Right ventricle myocardium superior (tissue), 1 donor: ENCODE data around the gene IFIT5. TPM values are rescaled to one million over a fixed set of nuclear protein-coding genes. Genes with fewer than 3 reads are reported as not detected.
A peak's percentile ranks its signal among the peaks of the same experiment; 100 is the strongest.
"Not testable (repeated sequence)": the region's sequence is repeated elsewhere in the genome, so short reads cannot be mapped to it uniquely, and the experiment has no call there.

ENCODE experiments used
- ATAC-seq: fragments of 200-7000 bp; cut with Tn5 transposase; one replicate; pipeline ENCODE4 v1.9.1; 2020; ENCODE audit warnings: mild to moderate bottlenecking; ENCODE audit not compliant: poor library complexity
- DNase-seq: peaks from one replicate; pipeline ENCODE4 v3.0.0-alpha.2; 2020
- intact Hi-C: fragments of 100-400 bp; cut with DNase I; formaldehyde crosslinking; loops from one replicate; pipeline ENCODE4 v1.11.2; 2022
- total RNA-seq: library from RNA; stranded (reverse); fragmentation: NEBNext Ultra II Directional; extraction: Animal tissue kit (Norgen Biotek cat#: 25700); gene quantifications from one replicate; pipeline ENCODE4 v1.2.1, GENCODE V29; 2021
- donor health status: DM: no; HTN: yes; CAD: no; lungs with severe emphysema.

IFIT5 gene
- total RNA-seq, 1 donor from 2014 or later, result 7.1 TPM

GRCh38 chr10:89416465-89416864, 2.1 kb downstream of the IFIT5 start:
- intact Hi-C loops, result no loop called here
- no peak for DNase-seq
- ATAC-seq, result no peak

- intact Hi-C loops, result no loop called here
- DNase-seq (no peak), ATAC-seq (no peak)
Observed at GRCh38 chr10:89419548-89419947, 5.2 kb downstream of the IFIT5 start.

- DNase-seq, result no peak
- intact Hi-C loops, result loop anchor here (10.0 kb wide), 1 partner anchor 284 kb away; the partner anchor contains the start of gene KIF20B
- no peak for ATAC-seq
Observed at GRCh38 chr10:89421018-89421476, 6.7 kb downstream of the IFIT5 start.

GRCh38 chr10:89425000-89425399, 10.6 kb downstream of the IFIT5 start:
- intact Hi-C loops, result loop anchor here (10.0 kb wide), 1 partner anchor 280 kb away; the partner anchor contains the start of gene KIF20B
- no peak for ATAC-seq
- DNase-seq, result no peak

- DNase-seq, result no peak
- intact Hi-C loops, result loop anchor here (2.0 to 10.0 kb wide), 2 partner anchors 138 to 278 kb away; partner anchors contain the start of gene KIF20B
- ATAC-seq, result peak; percentile 77
Observed at GRCh38 chr10:89426230-89426868, 12.0 kb downstream of the IFIT5 start.

GRCh38 chr10:89427629-89428028, 13.3 kb downstream of the IFIT5 start:
- ATAC-seq (no peak), DNase-seq (no peak)
- intact Hi-C loops, result loop anchor here (2.0 to 10.0 kb wide), 2 partner anchors 137 to 277 kb away; partner anchors contain the start of gene KIF20B

GRCh38 chr10:89428877-89429276, 14.5 kb downstream of the IFIT5 start:
- DNase-seq (no peak), ATAC-seq (peak; percentile 76)
- intact Hi-C loops, result loop anchor here (10.0 kb wide), 1 partner anchor 276 kb away; the partner anchor contains the start of gene KIF20B

GRCh38 chr10:89431977-89432376, 17.6 kb downstream of the IFIT5 start:
- intact Hi-C loops, result loop anchor here (5.0 kb wide), 1 partner anchor 45 kb away; no protein-coding TSS in a partner anchor

GRCh38 chr10:89438525-89438924, 24.2 kb downstream of the IFIT5 start:
- intact Hi-C loops, result no loop called here
- ATAC-seq (no peak), DNase-seq (no peak)

More at GRCh38 chr10:89431977-89432376, 17.6 kb downstream of the IFIT5 start:
- DNase-seq, result no peak
- ATAC-seq, result peak; percentile 28

GRCh38 chr10:89440226-89441009, 26.1 kb downstream of the IFIT5 start:
- DNase-seq (peak; percentile 73), ATAC-seq (peak; percentile 96)
- intact Hi-C loops, result no loop called here

GRCh38 chr10:89442289-89442688, 27.9 kb downstream of the IFIT5 start:
- DNase-seq (no peak), ATAC-seq (no peak)
- intact Hi-C loops, result no loop called here

GRCh38 chr10:89444819-89445218, 30.5 kb downstream of the IFIT5 start:
- DNase-seq, ATAC-seq, intact Hi-C loops: not testable (repeated sequence)

- ATAC-seq (no peak), DNase-seq (no peak)
- intact Hi-C loops, result no loop called here
Observed at GRCh38 chr10:89450901-89451300, 36.5 kb downstream of the IFIT5 start.

GRCh38 chr10:89452193-89452592, 37.8 kb downstream of the IFIT5 start:
- intact Hi-C loops, result no loop called here
- DNase-seq (no peak), ATAC-seq (no peak)

- no peak for DNase-seq
- intact Hi-C loops, result no loop called here
Observed at GRCh38 chr10:89454561-89455347, 40.4 kb downstream of the IFIT5 start.

GRCh38 chr10:89458291-89458690, 43.9 kb downstream of the IFIT5 start:
- intact Hi-C loops, result no loop called here
- peak; percentile 66 for ATAC-seq
- no peak for DNase-seq

More at GRCh38 chr10:89454561-89455347, 40.4 kb downstream of the IFIT5 start:
- ATAC-seq, result no peak

- ATAC-seq, result no peak
- intact Hi-C loops, result no loop called here
- DNase-seq, result no peak
Observed at GRCh38 chr10:89458784-89459183, 44.4 kb downstream of the IFIT5 start.

GRCh38 chr10:89463846-89464537, 49.6 kb downstream of the IFIT5 start:
- peak; percentile 48 for ATAC-seq
- DNase-seq, result no peak
- intact Hi-C loops, result no loop called here
